ACC112 (cell line): Measurements from ENCODE around the gene TRIM66.

Experiments
- H2AFZ ChIP-seq: fragments of 200-600 bp; sonication (generic); one replicate; pipeline ENCODE4 v1.6.0; 2017; ENCODE audit warnings: antibody characterized with exemption, low read length; ENCODE audit not compliant: unreplicated experiment
- H3K27ac ChIP-seq: fragments of 200-600 bp; sonication (generic); 2 replicates; pipeline ENCODE4 v1.5.1; 2014; ENCODE audit warnings: low read depth, mild to moderate bottlenecking, antibody characterized with exemption, low read length, moderate library complexity
- H3K27me3 ChIP-seq: fragments of 200-600 bp; sonication (generic); 2 replicates; pipeline ENCODE4 v1.6.1; 2014; ENCODE audit warnings: mild to moderate bottlenecking, antibody characterized with exemption, low read length, moderate library complexity, mixed read lengths; ENCODE audit not compliant: insufficient read depth
- H3K36me3 ChIP-seq: fragments of 200-600 bp; sonication (generic); 2 replicates; pipeline ENCODE4 v1.6.1; 2016; ENCODE audit warnings: mild to moderate bottlenecking, antibody characterized with exemption, low read length, moderate library complexity, mixed read lengths; ENCODE audit not compliant: insufficient read depth
- H3K4me1 ChIP-seq: fragments of 200-600 bp; sonication (generic); one replicate; pipeline ENCODE4 v1.6.1; 2016; ENCODE audit warnings: low read length, mixed read lengths; ENCODE audit not compliant: insufficient read depth, unreplicated experiment, control insufficient read depth
- H3K4me3 ChIP-seq: fragments of 200-600 bp; sonication (generic); 2 replicates; pipeline ENCODE4 v1.5.1; 2014; ENCODE audit warnings: mild to moderate bottlenecking, low read depth, low read length
- H3K79me2 ChIP-seq: fragments of 200-600 bp; sonication (generic); one replicate; pipeline ENCODE4 v1.6.0; 2016; ENCODE audit warnings: low read length; ENCODE audit not compliant: control insufficient read depth, unreplicated experiment, insufficient read depth

The TRIM66 gene, protein sequence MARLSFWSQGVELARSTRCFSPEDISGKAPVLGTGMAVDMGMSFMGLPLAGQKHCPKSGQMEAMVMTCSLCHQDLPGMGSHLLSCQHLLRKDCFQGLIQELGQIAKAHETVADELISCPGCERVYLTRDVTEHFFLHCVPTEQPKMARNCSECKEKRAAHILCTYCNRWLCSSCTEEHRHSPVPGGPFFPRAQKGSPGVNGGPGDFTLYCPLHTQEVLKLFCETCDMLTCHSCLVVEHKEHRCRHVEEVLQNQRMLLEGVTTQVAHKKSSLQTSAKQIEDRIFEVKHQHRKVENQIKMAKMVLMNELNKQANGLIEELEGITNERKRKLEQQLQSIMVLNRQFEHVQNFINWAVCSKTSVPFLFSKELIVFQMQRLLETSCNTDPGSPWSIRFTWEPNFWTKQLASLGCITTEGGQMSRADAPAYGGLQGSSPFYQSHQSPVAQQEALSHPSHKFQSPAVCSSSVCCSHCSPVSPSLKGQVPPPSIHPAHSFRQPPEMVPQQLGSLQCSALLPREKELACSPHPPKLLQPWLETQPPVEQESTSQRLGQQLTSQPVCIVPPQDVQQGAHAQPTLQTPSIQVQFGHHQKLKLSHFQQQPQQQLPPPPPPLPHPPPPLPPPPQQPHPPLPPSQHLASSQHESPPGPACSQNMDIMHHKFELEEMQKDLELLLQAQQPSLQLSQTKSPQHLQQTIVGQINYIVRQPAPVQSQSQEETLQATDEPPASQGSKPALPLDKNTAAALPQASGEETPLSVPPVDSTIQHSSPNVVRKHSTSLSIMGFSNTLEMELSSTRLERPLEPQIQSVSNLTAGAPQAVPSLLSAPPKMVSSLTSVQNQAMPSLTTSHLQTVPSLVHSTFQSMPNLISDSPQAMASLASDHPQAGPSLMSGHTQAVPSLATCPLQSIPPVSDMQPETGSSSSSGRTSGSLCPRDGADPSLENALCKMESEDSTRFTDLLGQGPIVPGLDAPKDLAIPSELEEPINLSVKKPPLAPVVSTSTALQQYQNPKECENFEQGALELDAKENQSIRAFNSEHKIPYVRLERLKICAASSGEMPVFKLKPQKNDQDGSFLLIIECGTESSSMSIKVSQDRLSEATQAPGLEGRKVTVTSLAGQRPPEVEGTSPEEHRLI (N-terminal part only)

GRCh38 chr11:8682303-8683114 is at the start of gene TRIM66, which contains the start of gene RPL27A:
TRIM66 (minus strand) TSS chr11:8682665; CDS start chr11:8672274, 10,391 bp downstream.
RPL27A (plus strand) TSS chr11:8682792; CDS start chr11:8682814, 22 bp downstream.
- H3K36me3 ChIP-seq: peaks cover 42% of the 10 kb centered on the region
- H3K4me1 ChIP-seq: peaks cover 32% of the 10 kb centered on the region
- no peaks in the 10 kb centered on the region for H3K27me3 ChIP-seq
- H3K27ac ChIP-seq: peak within 1 kb of the TSS; percentile 87
- peak within 1 kb of the TSS; percentile 100 for H3K4me3 ChIP-seq
- peak within 1 kb of the TSS; percentile 73 for H2AFZ ChIP-seq
- H3K79me2 ChIP-seq: peaks cover 43% of the 10 kb centered on the region

GRCh38 chr11:8731647-8732323 is 49.3 kb upstream of the TRIM66 start:
- no peak overlapping the region for H3K4me3 ChIP-seq
- H3K27ac ChIP-seq: peak overlapping the region; percentile 52
- H3K4me1 ChIP-seq: peaks cover 59% of the 10 kb centered on the region
- H3K79me2 ChIP-seq: no peaks in the 10 kb centered on the region
- H3K36me3 ChIP-seq: no peaks in the 10 kb centered on the region; the same call in 1 of the 2 replicates
- no peak overlapping the region for H2AFZ ChIP-seq
- H3K27me3 ChIP-seq: no peaks in the 10 kb centered on the region

- H2AFZ ChIP-seq: no peak overlapping the region
- H3K27ac ChIP-seq: no peak overlapping the region
- no peak overlapping the region for H3K4me3 ChIP-seq
- H3K36me3 ChIP-seq: peaks cover 4% of the 10 kb centered on the region; the same call in 1 of the 2 replicates
- H3K79me2 ChIP-seq: no peaks in the 10 kb centered on the region
- no peaks in the 10 kb centered on the region for H3K27me3 ChIP-seq
- H3K4me1 ChIP-seq: peaks cover 50% of the 10 kb centered on the region
Measured at GRCh38 chr11:8730697-8731020, 48.2 kb upstream of the TRIM66 start.

- H3K4me1 ChIP-seq: peaks cover 50% of the 10 kb centered on the region
- H3K27me3 ChIP-seq: no peaks in the 10 kb centered on the region
- H3K79me2 ChIP-seq: no peaks in the 10 kb centered on the region
- H3K27ac ChIP-seq: no peak overlapping the region
- no peak overlapping the region for H3K4me3 ChIP-seq
- peaks cover 5% of the 10 kb centered on the region; the same call in 1 of the 2 replicates for H3K36me3 ChIP-seq
- H2AFZ ChIP-seq: no peak overlapping the region
Measured at GRCh38 chr11:8729837-8730696, 47.6 kb upstream of the TRIM66 start.

- H3K79me2 ChIP-seq: no peaks in the 10 kb centered on the region
- H3K27me3 ChIP-seq: no peaks in the 10 kb centered on the region
- peaks cover 5% of the 10 kb centered on the region for H3K36me3 ChIP-seq
- H3K4me1 ChIP-seq: peaks cover 49% of the 10 kb centered on the region
- no peak overlapping the region for H2AFZ ChIP-seq
- H3K27ac ChIP-seq: no peak overlapping the region
- H3K4me3 ChIP-seq: no peak overlapping the region
Measured at GRCh38 chr11:8729067-8729466, 46.6 kb upstream of the TRIM66 start.

- Histone ChIP-seq H3K36me3 (peaks cover 5% of the 10 kb centered on the region), H3K79me2 (no peaks in the 10 kb centered on the region), H3K27ac (no peak overlapping the region), H2AFZ (no peak overlapping the region), H3K4me3 (no peak overlapping the region), H3K27me3 (no peaks in the 10 kb centered on the region), H3K4me1 (peaks cover 44% of the 10 kb centered on the region)
Measured at GRCh38 chr11:8728563-8728962, 46.1 kb upstream of the TRIM66 start.

DNA sequence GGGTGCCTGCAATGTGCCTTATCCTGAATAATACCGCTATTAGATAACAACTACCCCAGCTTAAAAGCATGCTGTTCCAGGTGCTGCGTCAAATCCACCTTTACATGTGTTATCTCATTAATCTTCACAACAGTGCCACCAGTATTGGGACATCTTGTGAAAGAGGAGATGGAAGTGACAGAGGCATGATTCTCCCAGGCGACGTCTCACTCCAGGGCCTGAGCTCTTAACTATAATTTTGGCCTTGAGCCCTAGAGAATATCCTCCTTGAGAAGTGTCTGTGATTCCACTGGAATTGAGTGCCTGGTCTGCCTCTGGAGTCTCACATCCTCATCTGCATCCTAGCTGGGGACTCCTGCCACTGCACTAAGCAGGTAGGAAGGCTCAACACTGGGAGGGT is 43.9 kb upstream of the TRIM66 start:
- no peak overlapping the region for H3K27ac ChIP-seq
- peaks cover 5% of the 10 kb centered on the region for H3K36me3 ChIP-seq
- no peaks in the 10 kb centered on the region for H3K79me2 ChIP-seq
- no peak overlapping the region for H2AFZ ChIP-seq
- H3K27me3 ChIP-seq: no peaks in the 10 kb centered on the region
- no peak overlapping the region for H3K4me3 ChIP-seq
- H3K4me1 ChIP-seq: peaks cover 36% of the 10 kb centered on the region

DNA sequence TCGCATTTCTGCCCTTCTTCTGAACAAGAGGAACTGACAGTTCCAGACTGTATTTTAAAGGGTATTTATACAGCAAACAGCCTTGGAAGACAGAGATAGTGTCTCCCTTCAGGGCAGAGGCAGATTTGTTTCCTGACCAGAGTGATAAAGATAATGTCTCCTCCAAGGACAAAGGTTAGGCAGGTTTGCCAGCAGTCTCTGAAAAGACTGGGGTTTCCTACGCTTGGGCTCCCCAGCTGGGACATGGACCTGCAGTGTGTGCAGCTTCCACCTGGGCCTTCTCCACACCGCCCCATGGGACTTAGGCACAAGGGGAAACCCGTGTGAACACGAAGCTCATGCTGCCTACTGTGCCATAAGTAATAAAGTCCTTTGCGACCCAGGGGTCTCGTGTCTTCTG is 42.2 kb upstream of the TRIM66 start:
- Histone ChIP-seq H3K36me3 (peaks cover 5% of the 10 kb centered on the region), H3K4me1 (peaks cover 53% of the 10 kb centered on the region), H3K79me2 (peaks cover 3% of the 10 kb centered on the region), H3K27me3 (no peaks in the 10 kb centered on the region), H3K27ac (no peak overlapping the region), H3K4me3 (no peak overlapping the region), H2AFZ (no peak overlapping the region)

GRCh38 chr11:8723711-8724110 is 41.2 kb upstream of the TRIM66 start:
- Histone ChIP-seq H3K36me3 (peaks cover 5% of the 10 kb centered on the region), H2AFZ (no peak overlapping the region), H3K4me3 (no peak overlapping the region), H3K27ac (no peak overlapping the region), H3K27me3 (no peaks in the 10 kb centered on the region), H3K79me2 (peaks cover 3% of the 10 kb centered on the region), H3K4me1 (peaks cover 55% of the 10 kb centered on the region)
